GM12874 (cell line): ENCODE data around the gene PDGFRB.

Experiments
- CTCF ChIP-seq: IDR thresholded peaks from 2 replicates; pipeline ENCODE4 v1.5.1; 2011; ENCODE audit warnings: low read depth, mild to moderate bottlenecking, control low read depth, low read length, moderate library complexity; ENCODE audit not compliant: insufficient read depth

Gene PDGFRB

GRCh38 chr5:150166650-150167511 is 11.2 kb upstream of the PDGFRB start, which contains the start of gene CDX1:
CDX1 (plus strand) TSS chr5:150166778; CDS start chr5:150166877, 99 bp downstream.
- no peak for TF ChIP-seq CTCF

- no peak for TF ChIP-seq CTCF
These were observed 10.5 kb upstream of the PDGFRB start for GRCh38 chr5:150166037-150166649.

DNA sequence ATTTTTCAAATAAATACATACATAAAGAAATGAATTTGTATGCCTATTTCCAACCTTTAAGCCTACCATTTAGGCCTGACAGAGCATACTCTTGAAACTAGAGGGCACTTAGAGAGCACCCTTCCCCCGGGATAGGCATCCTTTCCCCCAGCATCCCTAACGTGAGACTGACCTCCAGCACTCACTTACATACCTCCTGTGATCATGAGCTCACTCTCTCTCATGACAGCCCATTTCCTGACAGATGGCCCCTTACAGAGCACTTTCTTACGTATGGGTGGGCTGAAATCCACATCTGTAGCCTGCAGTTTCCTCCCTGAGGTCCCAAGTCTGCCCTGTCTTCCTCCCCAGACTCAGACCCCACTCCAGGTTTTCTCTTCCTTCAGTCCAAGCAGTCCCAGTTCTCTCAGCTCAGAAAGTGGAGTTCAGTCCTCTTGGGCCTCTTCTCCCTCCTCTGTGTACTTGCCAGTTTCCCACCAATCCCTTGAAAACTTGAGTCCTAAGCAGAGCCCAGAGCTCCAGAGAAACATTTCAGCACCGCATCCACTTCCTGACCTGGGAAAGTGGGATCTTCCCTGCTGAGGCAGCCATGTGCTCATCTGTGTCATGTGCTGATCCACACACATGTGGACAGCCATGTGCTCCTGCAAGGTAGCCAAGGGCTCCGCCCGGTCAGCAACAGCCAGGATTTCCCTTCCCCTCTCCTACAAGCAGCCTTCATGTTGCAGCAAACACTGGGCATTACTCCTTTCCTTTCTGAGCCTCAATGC is 8.8 kb upstream of the PDGFRB start:
- no peak for TF ChIP-seq CTCF

DNA sequence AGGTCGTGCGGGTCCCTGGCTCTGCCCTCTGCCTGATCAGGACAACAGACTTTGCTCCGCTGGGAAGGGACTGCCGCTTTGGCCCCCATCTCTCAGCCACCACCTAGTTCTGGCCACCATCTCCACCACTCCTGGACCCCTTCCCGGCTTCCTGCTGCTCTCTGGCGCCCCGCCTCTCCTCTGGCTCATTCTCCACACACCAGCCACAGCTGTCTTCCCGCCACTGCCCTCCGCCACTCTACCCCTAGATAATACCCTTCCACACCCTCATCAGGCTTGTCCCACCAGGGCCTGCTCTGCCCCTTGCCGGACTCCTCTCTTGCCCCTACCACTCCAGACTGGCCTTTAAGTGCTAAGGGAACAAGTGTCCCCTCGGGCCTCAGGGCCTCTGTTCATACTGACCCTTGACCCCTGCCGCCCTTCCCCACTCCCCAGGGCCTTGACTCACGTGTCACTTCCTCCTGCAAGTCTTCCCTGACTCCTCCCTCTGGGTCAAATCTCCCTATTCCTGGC is 8.0 kb upstream of the PDGFRB start:
- no peak for TF ChIP-seq CTCF

DNA sequence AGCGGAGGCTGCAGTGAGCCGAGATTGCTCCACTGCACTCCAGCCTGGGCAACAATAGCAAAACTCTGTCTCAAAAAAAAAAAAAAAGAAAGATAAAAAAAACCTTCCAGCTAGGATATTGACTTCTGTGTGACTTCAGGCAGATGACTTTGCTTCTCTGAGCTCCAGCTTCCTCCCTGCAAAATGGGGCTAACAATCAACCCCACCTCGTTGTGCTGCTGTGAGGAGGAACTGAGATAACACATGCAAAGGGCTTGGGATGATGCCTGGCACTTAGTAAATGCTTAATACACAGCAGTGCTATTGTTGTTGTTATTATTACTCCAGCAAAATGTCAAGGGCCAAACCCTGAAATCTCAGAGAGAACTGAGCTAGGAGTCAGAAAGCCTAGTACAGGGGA is 7.4 kb upstream of the PDGFRB start:
- TF ChIP-seq CTCF: no peak

DNA sequence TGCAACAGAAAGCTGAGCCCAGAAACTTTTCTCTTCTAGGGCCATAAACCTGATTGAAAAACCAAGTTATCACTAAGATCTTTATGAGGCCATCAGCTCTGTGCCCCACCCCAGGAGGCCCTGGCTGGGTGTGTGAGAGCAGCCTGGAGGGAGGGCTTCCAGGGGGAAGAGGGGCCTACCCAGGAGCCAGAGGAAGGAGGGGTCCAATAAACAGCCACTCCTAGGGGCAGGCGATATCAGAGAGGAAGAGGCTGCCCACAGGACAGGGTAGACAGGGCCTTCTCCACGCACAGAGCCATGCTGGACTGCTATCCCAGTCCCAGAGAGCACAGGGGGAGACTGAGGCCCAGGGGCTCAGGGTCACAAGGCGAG is 6.5 kb upstream of the PDGFRB start:
- TF ChIP-seq CTCF: no peak
